Stimulated activated CD8-positive, alpha-beta memory T cell treated with anti-CD3 and anti-CD28 coated beads, Interleukin-2, amount 100 ng/mL, for 1 hour (primary cell): Measurements from ENCODE around the gene MND1.

Source experiments
- DNase-seq, 2 donors: peaks; one replicate each; pipeline ENCODE4 v3.0.0-alpha.2; 2020; ENCODE audit warnings: low read depth in 2 of 2

The MND1 gene, protein sequence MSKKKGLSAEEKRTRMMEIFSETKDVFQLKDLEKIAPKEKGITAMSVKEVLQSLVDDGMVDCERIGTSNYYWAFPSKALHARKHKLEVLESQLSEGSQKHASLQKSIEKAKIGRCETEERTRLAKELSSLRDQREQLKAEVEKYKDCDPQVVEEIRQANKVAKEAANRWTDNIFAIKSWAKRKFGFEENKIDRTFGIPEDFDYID

DNA sequence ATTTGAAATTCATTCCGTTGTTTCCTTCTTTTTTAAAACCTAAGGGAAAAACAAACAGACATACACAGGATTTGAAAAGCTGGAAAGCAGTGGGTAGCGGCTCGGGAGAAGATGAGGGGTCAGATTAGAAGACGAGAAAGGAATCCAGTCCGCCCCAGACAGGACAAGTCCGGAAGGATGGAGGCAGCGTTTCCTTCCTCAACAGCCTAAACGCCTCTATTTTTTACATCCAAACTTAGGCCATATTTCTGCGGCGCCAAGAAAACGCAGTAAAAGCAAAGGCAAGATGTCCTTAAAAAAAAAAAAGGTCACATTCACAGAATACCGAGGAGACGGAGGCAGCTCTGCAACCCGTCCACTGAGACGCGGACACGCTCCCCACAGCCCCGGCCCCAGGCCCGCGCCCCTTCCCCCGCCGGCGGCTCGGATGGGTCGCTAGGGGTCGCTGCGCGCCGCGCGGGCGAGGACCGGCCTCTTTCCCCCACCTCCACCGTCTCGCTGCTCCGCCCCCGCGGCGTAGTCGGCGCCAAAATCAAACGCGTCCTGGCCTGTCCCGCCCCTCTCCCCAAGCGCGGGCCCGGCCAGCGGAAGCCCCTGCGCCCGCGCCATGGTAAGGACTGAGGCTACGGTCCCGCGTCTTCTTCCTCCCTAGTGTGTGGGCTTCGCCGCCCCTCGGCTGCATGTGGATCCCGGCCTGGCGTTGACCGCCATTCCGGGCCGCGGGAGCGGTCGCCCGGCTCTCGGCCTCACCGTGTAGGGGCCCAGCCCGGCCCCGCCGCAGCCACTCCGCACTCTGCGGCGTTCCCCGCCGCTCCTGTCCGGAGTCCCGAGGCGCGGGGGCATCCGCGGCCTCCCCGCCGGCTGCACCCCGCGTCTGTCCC, at the start of gene MND1:
MND1 (plus strand) TSS at position 558 of the 881 bp plus-strand sequence; CDS start at position 608, 50 bp downstream.
- peak; percentile 75 to 83 for DNase-seq

DNA sequence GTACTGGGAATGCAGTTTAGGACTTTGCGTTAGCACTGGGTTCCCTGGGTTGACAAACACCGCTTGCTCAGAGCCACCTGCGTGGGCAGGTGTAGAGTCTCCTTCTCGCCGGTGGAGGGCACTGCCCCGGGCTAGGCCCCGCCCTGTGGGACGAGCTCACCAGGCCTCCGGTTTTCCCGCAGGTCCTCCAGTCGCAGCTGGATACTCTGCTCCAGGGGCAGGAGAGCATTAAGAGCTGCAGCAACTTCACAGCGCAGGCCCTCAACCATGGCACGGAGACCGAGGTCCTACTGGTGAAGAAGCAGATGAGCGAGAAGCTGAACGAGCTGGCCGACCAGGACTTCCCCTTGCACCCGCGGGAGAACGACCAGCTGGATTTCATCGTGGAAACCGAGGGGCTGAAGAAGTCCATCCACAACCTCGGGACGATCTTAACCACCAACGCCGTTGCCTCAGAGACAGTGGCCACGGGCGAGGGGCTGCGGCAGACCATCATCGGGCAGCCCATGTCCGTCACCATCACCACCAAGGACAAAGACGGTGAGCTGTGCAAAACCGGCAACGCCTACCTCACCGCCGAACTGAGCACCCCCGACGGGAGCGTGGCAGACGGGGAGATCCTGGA, 49.2 kb upstream of the MND1 start:
- DNase-seq: no peak

DNA sequence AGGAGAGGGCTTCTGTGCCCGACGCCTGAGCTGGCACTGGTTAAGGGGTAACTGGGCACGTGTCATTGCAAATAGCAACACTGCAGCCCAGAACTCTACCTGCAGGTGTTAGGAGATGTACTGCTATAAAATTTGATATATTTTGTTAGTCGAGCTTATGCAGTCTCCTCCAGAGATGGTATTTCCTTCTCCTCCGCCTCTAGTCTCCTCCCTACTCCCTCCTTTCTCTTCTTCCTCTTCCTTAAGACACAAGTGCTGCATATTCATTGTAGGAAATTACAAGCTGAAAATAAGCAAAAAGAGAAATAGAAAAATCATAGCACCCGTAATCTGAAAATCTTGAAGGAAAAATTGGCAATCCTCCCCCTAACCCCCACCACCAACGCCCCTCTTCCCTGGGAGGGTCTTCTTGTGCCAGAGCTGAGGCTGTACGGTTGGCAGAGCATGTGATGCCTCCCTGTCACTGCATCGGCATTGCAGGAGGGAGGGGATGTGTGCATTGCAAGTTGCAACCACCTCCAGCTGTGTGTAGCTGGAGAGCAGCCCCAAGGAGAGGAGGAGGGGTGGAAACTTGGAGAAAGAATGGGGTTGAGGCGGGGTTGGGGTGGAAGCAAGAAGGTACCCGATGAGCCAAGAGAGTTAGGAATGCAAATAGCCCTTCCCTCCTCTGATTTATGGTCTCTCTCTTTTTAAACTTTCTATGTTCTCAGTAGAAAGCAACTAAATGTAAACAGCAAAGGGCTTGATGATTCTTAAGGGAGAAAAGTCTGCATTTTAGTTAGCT, 48.3 kb upstream of the MND1 start:
- no peak for DNase-seq

DNA sequence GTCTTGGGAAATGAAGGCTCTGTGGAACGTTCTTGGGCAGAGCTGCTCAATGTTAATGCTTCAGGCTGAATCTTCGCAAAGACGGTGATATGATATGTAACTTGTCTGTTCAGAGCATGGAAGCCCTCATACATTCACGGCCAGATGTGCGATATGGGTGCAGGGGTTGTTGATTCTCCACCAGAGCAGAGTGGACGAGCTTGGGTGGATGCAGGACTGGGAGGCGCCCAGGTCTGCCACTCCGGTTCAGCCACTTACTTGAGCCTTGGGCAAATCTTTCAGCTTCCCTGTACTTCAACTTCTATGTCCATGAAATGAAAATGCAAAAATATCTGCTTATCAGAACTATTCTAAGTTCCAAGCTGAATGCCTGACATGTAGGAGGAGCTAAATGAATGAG, 47.4 kb upstream of the MND1 start:
- DNase-seq: no peak

DNA sequence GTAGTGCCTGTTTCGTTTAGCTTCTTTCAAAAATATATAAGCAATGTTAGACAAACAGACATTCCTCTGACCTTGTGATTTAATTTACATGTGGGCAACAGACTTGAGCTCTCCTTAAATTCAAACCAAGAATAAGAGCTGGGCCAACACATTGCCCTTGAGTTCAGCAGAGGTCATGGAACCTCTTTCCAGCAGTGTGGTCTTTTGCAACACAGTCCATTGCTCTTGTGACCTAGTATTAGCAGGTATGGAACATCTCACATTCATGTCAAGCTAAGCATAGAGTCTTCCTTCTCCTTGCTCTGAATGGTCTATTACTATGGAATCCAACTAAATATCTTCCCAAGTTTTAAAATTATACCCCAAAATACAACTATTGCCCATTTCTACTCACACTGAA, 33.7 kb upstream of the MND1 start:
- DNase-seq: no peak

DNA sequence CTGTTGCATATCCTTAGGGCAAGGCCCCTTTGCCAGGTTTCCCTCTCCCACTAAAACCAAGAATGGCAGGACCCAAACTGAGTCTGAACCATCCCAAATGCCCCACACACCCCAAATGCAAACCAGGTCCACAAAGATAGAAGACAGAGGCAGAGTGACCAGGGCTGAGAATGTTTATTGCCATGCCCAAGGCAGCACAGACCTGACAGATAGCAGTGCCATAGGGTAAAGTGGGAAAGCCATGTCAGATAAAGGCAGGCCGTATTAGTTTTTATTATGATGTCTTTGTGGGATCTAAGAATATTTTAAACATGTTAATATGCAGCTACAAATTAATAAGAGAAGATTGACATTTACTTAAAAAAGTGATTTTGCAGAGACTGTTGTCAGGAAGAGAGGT, 29.6 kb upstream of the MND1 start:
- DNase-seq: no peak

DNA sequence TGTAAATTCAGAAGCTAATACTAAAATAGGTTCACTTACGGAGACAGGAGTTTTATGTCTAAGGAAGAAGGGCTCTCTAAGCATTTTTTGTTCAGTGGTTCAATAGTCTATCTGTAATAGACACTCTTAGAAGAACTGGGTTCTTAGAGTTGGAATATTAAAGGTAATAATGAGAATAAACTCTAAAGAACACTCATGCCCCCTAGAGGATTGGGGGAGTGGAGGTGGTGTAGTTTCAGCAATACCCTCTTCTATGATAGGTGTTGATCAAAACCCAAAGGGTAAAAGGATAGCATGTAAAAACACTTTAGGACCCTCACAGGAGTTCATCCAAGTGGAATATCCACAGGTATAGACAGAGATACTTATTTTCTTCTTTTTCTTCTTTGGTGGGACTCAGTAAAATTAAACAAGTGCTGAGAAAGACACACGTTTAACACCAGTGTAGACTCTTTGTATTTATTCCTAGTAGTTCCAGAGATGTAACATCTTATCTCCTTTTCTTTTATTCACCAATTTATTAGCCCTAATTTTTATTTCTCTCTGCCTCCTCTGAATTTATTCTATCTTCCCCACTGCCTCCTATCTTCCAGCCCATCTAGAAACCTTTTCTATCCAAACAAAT, 25.7 kb upstream of the MND1 start:
- no peak for DNase-seq

DNA sequence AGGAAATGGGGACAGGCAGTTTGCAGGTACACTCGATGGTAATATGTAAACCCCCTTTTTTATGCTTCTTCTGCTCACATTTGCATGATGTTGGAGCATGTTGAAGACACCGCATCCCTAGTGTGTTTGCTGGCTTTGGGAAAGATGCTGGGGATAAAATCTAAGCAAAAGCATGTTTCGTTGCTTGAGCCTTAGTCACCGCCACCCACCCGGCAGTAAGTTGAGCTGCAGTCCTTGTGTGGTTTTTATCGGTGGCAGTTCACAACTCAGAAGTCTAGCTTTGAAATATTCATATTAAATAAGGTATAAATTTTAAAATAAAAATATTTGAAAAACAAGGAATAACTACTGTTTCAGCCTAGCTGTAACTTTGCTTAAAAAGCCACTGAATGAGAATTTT, 21.7 kb upstream of the MND1 start:
- DNase-seq: no peak

DNA sequence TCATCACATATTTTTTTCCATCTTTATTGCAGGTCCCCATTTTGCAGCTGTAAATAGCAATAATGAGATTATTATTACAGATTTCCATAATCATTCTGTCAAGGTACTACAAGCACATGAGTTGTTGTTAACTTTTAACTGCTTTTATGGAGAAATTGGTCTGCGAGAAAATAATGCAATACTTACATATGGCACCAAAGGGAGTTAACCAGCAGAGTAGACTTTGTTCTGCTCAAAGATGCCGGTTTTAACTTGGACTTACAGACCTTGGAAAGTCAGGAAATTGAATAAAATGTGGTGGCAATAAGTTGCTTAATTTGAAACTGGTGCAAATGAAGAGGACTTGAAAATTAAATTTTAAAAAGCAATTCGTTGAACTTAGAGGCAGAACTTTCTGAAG, 20.4 kb upstream of the MND1 start:
- no peak for DNase-seq

DNA sequence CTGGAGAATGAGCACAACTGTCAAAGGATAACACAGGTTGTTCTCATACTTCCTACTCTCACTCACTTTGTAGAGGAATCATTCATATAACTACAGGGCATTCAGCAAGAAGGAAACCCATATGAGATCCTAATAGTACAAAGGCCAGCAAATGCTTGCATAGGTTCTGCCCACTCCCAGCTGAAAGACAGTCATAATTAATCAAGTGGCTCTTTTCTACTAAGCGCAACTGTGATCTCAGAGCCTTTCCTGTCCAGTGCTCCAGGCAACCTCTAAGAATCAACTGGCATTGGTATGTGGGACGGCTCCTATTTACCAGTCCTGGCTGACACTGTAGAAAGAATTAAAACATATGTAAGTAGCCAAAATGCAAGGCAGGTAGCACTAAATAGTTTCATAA, 18.9 kb upstream of the MND1 start:
- DNase-seq: no peak

DNA sequence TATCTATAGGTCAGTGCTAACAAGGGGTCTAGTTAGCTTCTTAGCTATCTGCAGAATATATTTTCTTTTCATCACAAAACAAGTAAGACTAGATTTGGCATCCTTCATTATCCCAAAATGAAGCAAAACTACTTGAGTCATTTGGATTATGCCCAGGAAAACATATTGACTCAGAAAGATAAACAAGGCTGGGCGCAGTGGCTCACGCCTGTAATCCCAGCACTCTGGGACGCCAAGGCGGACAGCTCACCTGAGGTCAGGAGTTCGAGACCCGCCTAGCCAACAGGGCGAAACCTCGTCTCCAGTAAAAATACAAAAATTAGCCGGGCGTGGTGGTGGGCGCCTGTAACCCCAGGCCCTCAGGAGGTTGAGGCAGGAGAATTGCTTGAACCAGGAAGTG, 18.0 kb upstream of the MND1 start:
- no peak for DNase-seq

DNA sequence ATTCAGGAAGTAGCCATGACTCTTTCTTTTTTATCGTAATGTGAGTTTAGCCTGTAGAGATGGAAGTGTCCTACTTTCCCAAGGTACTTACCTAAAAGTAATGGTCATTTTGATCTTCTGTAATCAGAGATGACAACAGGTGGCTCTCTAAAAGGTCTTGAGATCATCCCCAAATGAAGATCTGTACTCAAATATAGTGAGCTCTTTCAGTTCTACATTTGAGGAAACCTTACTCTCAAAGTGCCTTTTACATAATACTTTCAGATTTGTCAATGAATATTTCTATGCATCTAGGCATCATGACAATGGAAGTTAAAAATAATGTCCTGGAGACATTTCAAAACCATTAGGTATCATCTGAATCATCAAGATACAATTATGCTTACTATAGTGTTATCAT, 17.2 kb upstream of the MND1 start:
- no peak for DNase-seq

DNA sequence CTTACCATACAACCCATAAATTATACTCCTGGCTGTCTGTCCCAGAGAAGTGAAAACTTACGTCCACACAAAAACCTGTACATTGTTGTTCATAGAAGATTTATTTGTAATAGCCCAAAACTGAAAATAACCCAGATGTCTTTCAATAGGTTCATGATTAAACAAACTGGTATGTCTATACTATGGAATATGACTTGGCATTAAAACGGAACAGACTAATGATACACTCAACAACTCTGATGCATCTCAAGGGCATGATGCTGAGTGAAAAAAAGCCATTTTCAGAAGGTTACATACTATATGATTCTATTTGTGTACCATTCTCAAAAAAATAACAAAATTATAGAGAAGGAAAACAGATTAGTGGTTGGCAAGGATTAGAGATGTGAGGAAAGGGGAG, 11.6 kb upstream of the MND1 start:
- DNase-seq: no peak

DNA sequence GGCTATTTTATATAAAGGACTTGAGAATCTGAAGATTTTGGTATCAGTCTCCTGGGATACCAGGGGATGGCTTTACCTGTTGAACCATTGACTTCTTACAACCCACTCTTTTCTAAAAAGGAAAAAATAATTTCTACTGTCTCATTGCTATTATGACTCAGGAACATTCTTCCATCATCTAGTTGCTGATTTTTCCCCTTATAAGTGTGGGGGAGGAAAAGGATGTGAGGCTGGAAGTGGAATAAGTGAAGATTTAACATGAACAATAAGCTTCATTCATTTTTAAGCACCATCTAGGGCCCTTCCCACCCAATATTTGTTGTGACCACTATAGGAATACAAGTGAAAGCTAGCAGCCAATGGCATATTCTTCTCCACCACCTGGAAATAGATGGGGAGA, 10.6 kb upstream of the MND1 start:
- DNase-seq: no peak

DNA sequence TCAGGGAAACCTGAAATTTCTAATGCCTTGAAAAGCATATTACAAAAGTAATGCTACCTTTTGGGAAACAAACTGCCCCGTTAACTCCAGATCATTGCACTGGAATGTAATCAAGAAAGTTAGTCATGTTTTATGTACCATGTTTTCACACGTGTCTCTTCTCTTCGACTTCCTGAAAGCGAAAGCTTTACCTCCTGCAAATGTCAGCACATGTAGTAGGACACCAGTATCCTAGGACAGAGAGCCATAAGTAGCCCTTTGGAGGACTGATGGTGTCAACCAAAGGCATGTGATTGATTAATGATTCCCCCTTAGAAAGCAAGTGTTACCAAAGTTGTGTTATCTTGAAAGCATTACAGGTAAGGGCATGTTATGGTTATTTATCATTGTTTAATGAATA, 8.8 kb upstream of the MND1 start:
- no peak for DNase-seq

DNA sequence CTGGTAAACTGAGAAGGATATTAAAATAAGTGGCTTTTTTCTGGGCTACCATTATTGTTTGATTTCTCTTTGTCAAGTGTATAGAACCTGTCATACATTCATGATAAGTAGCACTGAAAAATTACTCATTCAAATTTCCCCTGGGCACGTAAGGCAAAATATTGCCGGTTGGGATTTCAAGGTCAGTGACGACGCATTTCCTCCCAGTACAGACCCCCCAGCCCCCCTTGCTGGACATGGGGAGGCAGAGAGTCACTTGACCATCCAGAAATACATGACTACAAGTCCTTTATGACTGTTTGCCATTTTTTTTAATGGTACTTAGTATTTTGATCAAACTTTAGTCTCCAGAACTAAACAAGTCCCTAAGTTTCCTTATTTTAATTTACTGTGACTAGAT, 6.8 kb upstream of the MND1 start:
- no peak for DNase-seq

DNA sequence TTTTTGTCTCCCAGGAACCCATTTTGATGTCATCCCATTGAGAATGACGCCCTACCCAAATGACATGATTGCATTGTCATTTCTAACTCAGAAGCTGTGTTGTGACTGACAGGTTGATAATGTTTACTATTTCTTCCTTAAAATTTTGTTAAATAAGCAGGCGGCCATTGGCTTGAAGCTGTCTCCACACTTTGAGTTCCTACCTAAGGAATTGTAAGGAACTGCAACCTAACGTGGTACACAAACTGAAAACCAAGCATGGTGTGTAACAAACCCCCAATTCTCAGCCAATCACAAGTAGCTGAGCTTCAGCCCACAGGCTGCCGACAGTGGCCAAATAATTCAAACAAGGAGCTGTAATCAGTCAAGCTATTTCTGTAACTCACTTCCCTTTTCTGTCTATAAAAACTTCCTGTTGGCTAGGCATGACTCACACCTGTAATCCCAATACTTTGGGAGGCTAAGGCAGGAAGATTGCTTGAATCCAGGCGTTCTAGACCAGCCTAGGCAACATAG, 2.9 kb upstream of the MND1 start:
- DNase-seq: no peak

DNA sequence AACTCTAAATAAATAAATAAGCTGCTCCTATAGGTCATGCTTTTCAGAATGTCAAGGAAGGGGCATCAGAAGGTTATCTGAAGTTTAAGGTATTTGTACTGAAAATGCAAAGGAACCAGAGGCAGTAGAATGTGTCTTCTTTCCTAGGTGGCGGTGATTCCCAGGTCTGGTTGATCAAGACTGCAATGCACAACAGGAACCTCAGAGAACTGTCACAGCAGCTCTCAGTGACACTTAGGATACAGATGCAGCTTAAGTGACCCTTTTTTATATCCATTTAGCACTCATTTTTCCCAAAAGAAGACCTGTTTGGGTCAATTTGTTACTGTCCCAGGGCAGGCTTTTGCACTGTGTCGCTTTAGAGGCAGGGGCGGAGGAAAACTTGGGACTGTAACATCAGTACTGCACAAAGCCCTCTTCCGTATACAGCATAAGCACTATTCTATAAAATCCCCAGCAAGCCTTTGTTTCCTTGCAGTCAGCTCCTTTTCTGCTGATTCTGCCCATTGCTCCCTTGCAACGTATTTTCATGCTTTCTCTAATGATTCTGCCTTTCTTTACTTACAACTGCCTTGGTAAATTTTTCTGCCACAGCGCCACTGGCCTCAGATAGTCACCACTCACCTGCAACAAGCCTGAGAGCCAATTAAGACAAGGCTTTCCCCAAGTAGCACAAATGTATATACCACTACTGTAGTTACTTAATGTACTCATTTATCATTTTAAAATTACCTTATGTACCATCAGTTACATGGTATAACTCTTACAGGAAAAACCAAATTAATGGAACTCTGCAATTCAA, 1.5 kb upstream of the MND1 start:
- DNase-seq: no peak

DNA sequence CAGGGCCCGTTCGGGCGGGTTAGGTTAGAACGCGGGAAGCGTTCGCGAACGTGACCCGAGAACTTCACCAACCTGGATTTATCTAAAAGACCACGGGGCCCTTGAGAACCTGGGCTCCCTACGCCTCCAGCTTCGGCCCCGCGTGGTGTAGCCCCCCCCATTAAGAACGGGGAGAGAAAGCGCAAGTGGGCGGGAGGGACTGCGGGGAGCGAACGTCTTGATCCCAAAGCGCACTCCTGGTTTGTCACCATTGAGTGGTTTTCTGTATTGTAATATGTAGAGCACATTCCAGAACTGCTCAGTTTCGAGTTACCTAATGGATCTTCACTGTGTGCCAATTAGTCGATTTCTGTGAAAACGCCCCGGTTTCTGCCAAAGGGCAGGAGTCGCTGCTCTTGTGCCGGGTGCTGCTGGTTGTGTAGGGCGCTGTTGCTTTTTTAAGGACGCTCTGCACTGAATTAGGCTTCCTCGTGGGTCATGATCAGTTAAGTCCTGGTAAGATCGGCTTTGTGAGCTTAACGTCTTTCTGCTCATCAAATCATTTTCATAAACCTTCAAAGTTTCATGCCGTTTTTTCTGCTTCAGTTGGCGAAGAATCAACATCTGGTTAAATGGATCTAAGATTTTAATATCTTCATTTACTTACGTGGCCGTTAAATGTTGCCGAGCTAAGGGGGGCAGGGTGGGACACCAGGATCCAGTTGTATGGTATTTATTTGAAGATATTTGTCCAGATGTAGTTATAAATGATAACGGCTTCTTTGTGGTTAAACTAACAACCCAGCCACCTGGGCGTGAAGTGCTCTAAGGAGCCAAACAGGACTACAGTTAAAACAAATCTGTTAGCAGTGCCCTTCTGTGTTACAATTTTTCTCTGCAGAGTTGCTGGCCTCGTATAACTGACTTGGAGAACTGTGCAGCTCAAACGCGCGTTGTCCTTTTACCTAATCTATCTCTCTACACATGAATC, 809 bp downstream of the MND1 start:
- DNase-seq: no peak

DNA sequence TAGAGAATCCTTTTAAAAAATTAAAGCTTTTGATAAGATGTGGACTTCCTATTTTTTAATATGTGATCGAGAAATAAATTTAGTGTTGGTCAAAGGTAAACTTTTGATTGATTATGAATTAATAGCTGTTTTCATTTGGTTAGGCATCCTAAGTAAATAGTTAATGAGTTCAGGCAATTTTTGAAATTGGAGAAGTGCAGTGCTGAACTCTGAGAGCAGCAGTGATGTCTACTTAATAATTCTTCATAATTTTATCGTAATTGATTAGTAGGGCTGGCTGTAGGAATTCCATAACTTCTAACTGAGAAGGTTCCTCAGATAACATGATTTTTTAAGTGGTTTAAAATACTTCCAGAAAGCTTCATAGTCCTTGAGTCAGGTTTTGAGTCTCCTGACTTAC, 1.5 kb downstream of the MND1 start:
- no peak for DNase-seq
